ENCODE results near the gene MSANTD3.

- TF ChIP-seq CTCF (IDR thresholded peaks at IDR 0.05) = no peak
- no peak for TF ChIP-seq POLR2A (IDR thresholded peaks at IDR 0.05)
These were observed 51.2 kb downstream of the MSANTD3 start for GRCh38 chr9:100478192-100478591.
